ENCODE results near the gene RAB13. TPM values are rescaled to one million over a fixed set of nuclear protein-coding genes. Genes with fewer than 3 reads are reported as not detected.

The RAB13 gene
- total and polyA plus RNA-seq, 2 of the 8 experiments (the other 6 are each of a cell fraction or from before 2014, with no cell fraction given), result 70.5 to 157 TPM

DNA sequence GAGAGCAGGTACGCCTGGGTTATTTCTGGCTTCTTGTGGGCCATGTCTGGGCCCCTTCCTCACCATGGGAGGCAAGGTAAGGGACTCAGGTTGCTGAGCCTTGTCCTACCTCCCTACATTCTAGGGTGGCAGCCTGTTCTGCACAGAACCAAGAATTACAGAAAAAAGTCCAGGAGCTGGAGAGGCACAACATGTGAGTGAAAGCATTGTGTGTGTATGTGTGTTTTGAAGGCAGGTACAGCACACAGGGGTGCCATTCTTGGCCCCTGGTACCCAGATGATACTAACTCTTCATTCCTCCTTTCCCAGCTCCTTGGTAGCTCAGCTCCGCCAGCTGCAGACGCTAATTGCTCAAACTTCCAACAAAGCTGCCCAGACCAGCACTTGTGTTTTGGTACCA lies 13.1 kb downstream of the RAB13 start:
- H4K20me1 ChIP-seq (replicated peaks in 1 of 2; ENCODE audit: control insufficient read depth in 1 of 2, insufficient read depth in 2 of 2, low read length in 2 of 2), result no peaks in the 10 kb centered on the region
- no peaks in the 10 kb centered on the region for H3K27me3 ChIP-seq (replicated peaks in 1 of 4; ENCODE audit: control insufficient read depth in 3 of 4, extremely low read depth in 1 of 4, insufficient read depth in 3 of 4, low read length in 3 of 4)
- no peak overlapping the region for H2BK120ac ChIP-seq (replicated peaks; ENCODE audit: low read depth, low read length)
- H3K23me2 ChIP-seq (ENCODE audit: low read depth, low read length), result peaks cover 16% of the 10 kb centered on the region
- no peak overlapping the region for H4K5ac ChIP-seq (ENCODE audit: insufficient read length, low read depth, low read length)
- peaks cover 6% of the 10 kb centered on the region for H3K79me1 ChIP-seq (ENCODE audit: low read depth, low read length)
- ChIA-PET CTCF (ENCODE audit: partially characterized antibody) (interaction anchor here (2.2 to 3.8 kb wide), 3 partner anchors 10 to 27 kb away, joined by 8 to 14 read pairs (median 8); partner anchors contain the start of genes DENND4B, RAB13 and SLC39A1), POLR2A (ENCODE audit: partially characterized antibody) (interaction anchor here (1.6 to 15.5 kb wide), 6 partner anchors 7 to 180 kb away, joined by 3 to 276 read pairs (median 80); partner anchors contain the start of genes CREB3L4, CRTC2, DENND4B and RAB13)
- no peak overlapping the region for H3K4ac ChIP-seq (replicated peaks; ENCODE audit: insufficient read length, low read depth, low read length)
- no peak overlapping the region for H3K18ac ChIP-seq (ENCODE audit: extremely low read depth, low read length)
- H4K8ac ChIP-seq (ENCODE audit: extremely low read depth, insufficient read depth, low read length), result no peak overlapping the region
- H2AK5ac ChIP-seq (ENCODE audit: low read depth, low read length), result no peak overlapping the region
- H2BK15ac ChIP-seq (ENCODE audit: low read length), result no peak overlapping the region
- no peak overlapping the region for H3K4me2 ChIP-seq (ENCODE audit: insufficient read depth in 1 of 2, low read depth in 2 of 2, low read length in 2 of 2)
- H3K27ac ChIP-seq (ENCODE audit: low read depth, low read length), result no peak overlapping the region
- no peak overlapping the region for H2BK20ac ChIP-seq (ENCODE audit: low read length)
- no peak overlapping the region for H2BK5ac ChIP-seq (ENCODE audit: low read depth, low read length)
- WGBS, 2 experiments (ENCODE audit: extremely low coverage in 1 of 2, insufficient coverage in 1 of 2, insufficient read length in 1 of 2, insufficient replicate concordance in 2 of 2, low coverage in 1 of 2, low lambda C conversion rate in 2 of 2, missing lambda C conversion rate in 1 of 2), result 96% methylated on average over 3 of the region's 3 CpGs; no CpG with 5 or more reads in 1 of the 2 experiments
- no peak overlapping the region for H3K23ac ChIP-seq (ENCODE audit: insufficient read length)
- no peak overlapping the region for H3K56ac ChIP-seq (replicated peaks; ENCODE audit: insufficient read length, low read depth, low read length)
- no peak overlapping the region for H3K14ac ChIP-seq (ENCODE audit: insufficient read length)
- no peak overlapping the region for H4K91ac ChIP-seq (replicated peaks; ENCODE audit: insufficient read length, low read length)
- DNase-seq (ENCODE audit: low read depth in 1 of 2, low spot score in 2 of 2), result no peak
- peaks cover 11 to 36% (median 18%) of the 10 kb centered on the region in 4 experiments; a peak in 7 of 8 replicates for H3K36me3 ChIP-seq (ENCODE audit: control insufficient read depth in 2 of 4, insufficient read depth in 4 of 4, low read length in 3 of 4)
- H3K9me3 ChIP-seq (ENCODE audit: insufficient read depth in 2 of 2, low read depth in 1 of 2, low read length in 1 of 2), result no peaks in the 10 kb centered on the region
- H3K4me3 ChIP-seq (ENCODE audit: extremely low read depth in 1 of 4, insufficient read depth in 2 of 4, low read depth in 3 of 4, low read length in 4 of 4), result no peak overlapping the region
- peaks cover 0 to 27% of the 10 kb centered on the region in 2 experiments; a peak in 2 of 4 replicates for H3K79me2 ChIP-seq (ENCODE audit: control insufficient read depth in 1 of 2, insufficient read depth in 2 of 2, low read length in 2 of 2)
- no peak overlapping the region for H2AFZ ChIP-seq (ENCODE audit: low read length)
- H3K4me1 ChIP-seq (replicated peaks in 1 of 4; ENCODE audit: control insufficient read depth in 3 of 4, insufficient read depth in 4 of 4, low read length in 3 of 4), result peaks cover 0 to 8% (median 3%) of the 10 kb centered on the region in 4 experiments; a peak in 4 of 7 replicates
- no peak overlapping the region for H3K9ac ChIP-seq (replicated peaks in 1 of 4; ENCODE audit: extremely low read depth in 1 of 4, low read depth in 3 of 4, low read length in 3 of 4)
- no peak overlapping the region for H2BK12ac ChIP-seq (ENCODE audit: low read depth, low read length)
- FAIRE-seq, result no peak
- no peak for TF ChIP-seq CHD2 (IDR thresholded peaks at IDR 0.05; ENCODE audit: low read length)
- no peak for TF ChIP-seq GTF2F1 (IDR thresholded peaks at IDR 0.05; ENCODE audit: borderline replicate concordance, low read depth, low read length)
- no peak for TF ChIP-seq FOSL1 (IDR thresholded peaks at IDR 0.05; ENCODE audit: insufficient read depth, low read depth, low read length)
- TF ChIP-seq, protein P1, sequence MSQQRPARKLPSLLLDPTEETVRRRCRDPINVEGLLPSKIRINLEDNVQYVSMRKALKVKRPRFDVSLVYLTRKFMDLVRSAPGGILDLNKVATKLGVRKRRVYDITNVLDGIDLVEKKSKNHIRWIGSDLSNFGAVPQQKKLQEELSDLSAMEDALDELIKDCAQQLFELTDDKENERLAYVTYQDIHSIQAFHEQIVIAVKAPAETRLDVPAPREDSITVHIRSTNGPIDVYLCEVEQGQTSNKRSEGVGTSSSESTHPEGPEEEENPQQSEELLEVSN (IDR thresholded peaks at IDR 0.05), result no peak
- TF ChIP-seq, protein P2, sequence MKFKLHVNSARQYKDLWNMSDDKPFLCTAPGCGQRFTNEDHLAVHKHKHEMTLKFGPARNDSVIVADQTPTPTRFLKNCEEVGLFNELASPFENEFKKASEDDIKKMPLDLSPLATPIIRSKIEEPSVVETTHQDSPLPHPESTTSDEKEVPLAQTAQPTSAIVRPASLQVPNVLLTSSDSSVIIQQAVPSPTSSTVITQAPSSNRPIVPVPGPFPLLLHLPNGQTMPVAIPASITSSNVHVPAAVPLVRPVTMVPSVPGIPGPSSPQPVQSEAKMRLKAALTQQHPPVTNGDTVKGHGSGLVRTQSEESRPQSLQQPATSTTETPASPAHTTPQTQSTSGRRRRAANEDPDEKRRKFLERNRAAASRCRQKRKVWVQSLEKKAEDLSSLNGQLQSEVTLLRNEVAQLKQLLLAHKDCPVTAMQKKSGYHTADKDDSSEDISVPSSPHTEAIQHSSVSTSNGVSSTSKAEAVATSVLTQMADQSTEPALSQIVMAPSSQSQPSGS (IDR thresholded peaks at IDR 0.05; ENCODE audit: low read length), result no peak
- TF ChIP-seq CTBP2 (IDR thresholded peaks at IDR 0.05; ENCODE audit: borderline replicate concordance, insufficient read depth, insufficient read length, low read length), result no peak

Data from H1 (cell line).